Neuronal stem cell (in vitro differentiated cells): ENCODE results near the gene BICD1.

Source experiments
- DNase-seq: peaks from one replicate; pipeline ENCODE4 v3.0.0-alpha.2; 2013; ENCODE audit warnings: low spot score
- H2AFZ ChIP-seq: one replicate; pipeline ENCODE4 v1.6.1; 2013; ENCODE audit warnings: mild to moderate bottlenecking, low read length, inconsistent platforms
- H2AK5ac ChIP-seq: 2 replicates; pipeline ENCODE4 v1.6.1; 2013; ENCODE audit warnings: low read depth, mild to moderate bottlenecking, inconsistent platforms, low read length, moderate library complexity, mixed read lengths
- H2BK120ac ChIP-seq: 2 replicates; pipeline ENCODE4 v1.6.1; 2013; ENCODE audit warnings: low read depth, mild to moderate bottlenecking, inconsistent platforms, low read length, moderate library complexity, mixed read lengths
- H2BK12ac ChIP-seq: one replicate; pipeline ENCODE4 v1.6.1; 2013; ENCODE audit warnings: low read length, inconsistent platforms
- H2BK15ac ChIP-seq: 2 replicates; pipeline ENCODE4 v1.6.1; 2013; ENCODE audit warnings: mild to moderate bottlenecking, low read length, inconsistent platforms, mixed read lengths
- H2BK5ac ChIP-seq: one replicate; pipeline ENCODE4 v1.6.1; 2013; ENCODE audit warnings: inconsistent platforms, mild to moderate bottlenecking, low read length, moderate library complexity
- H3K14ac ChIP-seq: one replicate; pipeline ENCODE4 v1.6.1; 2013; ENCODE audit warnings: low read length, inconsistent platforms
- H3K18ac ChIP-seq: 2 replicates; pipeline ENCODE4 v1.6.1; 2013; ENCODE audit warnings: low read length, inconsistent platforms
- H3K23ac ChIP-seq: 2 replicates; pipeline ENCODE4 v1.6.1; 2013; ENCODE audit warnings: low read depth, mild to moderate bottlenecking, mixed read lengths, low read length, inconsistent platforms; ENCODE audit not compliant: poor library complexity
- H3K27ac ChIP-seq: replicated peaks from 3 replicates; pipeline ENCODE4 v1.5.1; 2013; ENCODE audit warnings: low read length, inconsistent platforms
- H3K27me3 ChIP-seq, 3 experiments: 2 replicates each; pipeline ENCODE4 v1.6.1; 2013; ENCODE audit warnings: low read length in 3 of 3, mild to moderate bottlenecking in 2 of 3, inconsistent platforms in 1 of 3, low read depth in 1 of 3, mixed read lengths in 1 of 3, moderate library complexity in 1 of 3; ENCODE audit not compliant: control insufficient read depth in 3 of 3, insufficient read depth in 3 of 3
- H3K36me3 ChIP-seq, 2 donors: replicated peaks in 1 of 2; 2 replicates each; pipeline ENCODE4 v1.6.1; 2013; ENCODE audit warnings: low read length in 2 of 2; ENCODE audit not compliant: control insufficient read depth in 2 of 2, insufficient read depth in 2 of 2
- H3K4ac ChIP-seq: 2 replicates; pipeline ENCODE4 v1.6.1; 2013; ENCODE audit warnings: inconsistent platforms, mild to moderate bottlenecking, low read length, moderate library complexity
- H3K4me1 ChIP-seq, 2 donors: 1 replicate in 1 of 2; 2 replicates in 1 of 2; pipeline ENCODE4 v1.6.1; 2013; ENCODE audit warnings: low read length in 2 of 2, low read depth in 1 of 2; ENCODE audit not compliant: control insufficient read depth in 2 of 2, insufficient read depth in 1 of 2
- H3K4me2 ChIP-seq: one replicate; pipeline ENCODE4 v1.6.1; 2013; ENCODE audit warnings: mild to moderate bottlenecking, low read length, inconsistent platforms; ENCODE audit not compliant: insufficient read depth, poor library complexity, severe bottlenecking
- H3K4me3 ChIP-seq, 2 donors: 2 replicates each; pipeline ENCODE4 v1.5.1; 2013; ENCODE audit warnings: low read length in 2 of 2, mild to moderate bottlenecking in 2 of 2, inconsistent platforms in 1 of 2, moderate library complexity in 1 of 2
- H3K79me1 ChIP-seq: one replicate; pipeline ENCODE4 v1.6.1; 2013; ENCODE audit warnings: low read depth, mild to moderate bottlenecking, inconsistent platforms, low read length, moderate library complexity
- H3K9ac ChIP-seq: one replicate; pipeline ENCODE4 v1.6.1; 2013; ENCODE audit warnings: mild to moderate bottlenecking, low read depth, low read length, inconsistent platforms; ENCODE audit not compliant: poor library complexity
- H3K9me3 ChIP-seq, 2 donors: replicated peaks in 1 of 2; 2 replicates each; pipeline versions ENCODE3 to v1.6.1; 2013; ENCODE audit warnings: low read length in 2 of 2, mild to moderate bottlenecking in 2 of 2, inconsistent platforms in 1 of 2, low read depth in 1 of 2, mixed read lengths in 1 of 2, moderate library complexity in 1 of 2; ENCODE audit not compliant: control insufficient read depth in 2 of 2, insufficient read depth in 1 of 2
- H4K8ac ChIP-seq: one replicate; pipeline ENCODE4 v1.6.1; 2013; ENCODE audit warnings: low read depth, mild to moderate bottlenecking, inconsistent platforms, low read length, moderate library complexity
- H4K91ac ChIP-seq: one replicate; pipeline ENCODE4 v1.6.1; 2013; ENCODE audit warnings: low read length, low read depth, mild to moderate bottlenecking, inconsistent platforms; ENCODE audit not compliant: poor library complexity
- WGBS, 2 donors: extraction: QIAGEN DNeasy Blood & Tissue Kit; methylation state at CpG; one replicate each; pipeline ENCODE4 v1.1.7; 2013; ENCODE audit warnings: missing lambda C conversion rate in 2 of 2, mixed read lengths in 1 of 2; ENCODE audit not compliant: insufficient read length in 2 of 2, insufficient replicate concordance in 1 of 2; ENCODE audit errors: extremely low coverage in 2 of 2; 5-methylcytosine and 5-hydroxymethylcytosine counted together

BICD1 gene

DNA sequence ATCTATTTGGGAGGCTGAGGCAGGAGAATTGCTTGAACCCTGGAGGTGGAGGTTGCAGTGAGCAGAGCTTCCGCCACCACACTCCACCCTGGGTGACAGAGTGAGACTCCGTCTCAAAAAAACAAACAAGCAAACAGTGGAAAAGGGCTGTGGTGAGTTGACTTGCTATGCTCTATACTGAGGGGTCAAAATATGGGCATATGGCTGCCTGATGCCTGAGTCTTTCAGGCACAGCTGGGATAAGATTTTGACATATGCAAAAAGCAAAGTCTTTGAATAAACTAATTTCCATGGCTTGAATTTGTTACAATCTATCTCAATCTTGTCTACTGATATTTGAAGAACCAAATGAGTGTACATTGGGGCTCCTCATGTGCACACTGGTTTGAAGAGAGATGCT is 40.4 kb upstream of the BICD1 start:
- H3K27me3 ChIP-seq, result peaks cover 0 to 3% (median 0%) of the 10 kb centered on the region in 3 experiments
- no peak for DNase-seq
- H3K79me1 ChIP-seq, result no peaks in the 10 kb centered on the region
- no CpG with 5 or more reads among the region's 2 CpGs for WGBS, 2 donors
- H4K91ac ChIP-seq, result no peak overlapping the region
- H2BK120ac ChIP-seq, result no peak overlapping the region
- no peak overlapping the region for H2AK5ac ChIP-seq
- H3K14ac ChIP-seq, result no peak overlapping the region
- no peaks in the 10 kb centered on the region for H3K36me3 ChIP-seq
- no peaks in the 10 kb centered on the region for H3K4me1 ChIP-seq
- H3K27ac ChIP-seq, result no peak overlapping the region
- no peak overlapping the region for H3K4me3 ChIP-seq
- H4K8ac ChIP-seq, result no peak overlapping the region
- no peak overlapping the region for H2BK12ac ChIP-seq
- no peak overlapping the region for H2AFZ ChIP-seq
- H3K9ac ChIP-seq, result no peak overlapping the region
- no peaks in the 10 kb centered on the region for H3K9me3 ChIP-seq
- no peak overlapping the region for H3K4me2 ChIP-seq
- no peak overlapping the region for H3K4ac ChIP-seq
- no peak overlapping the region for H2BK15ac ChIP-seq
- no peak overlapping the region for H3K18ac ChIP-seq
- no peak overlapping the region for H3K23ac ChIP-seq
- H2BK5ac ChIP-seq, result no peak overlapping the region

GRCh38 chr12:32069071-32069470 is 37.6 kb upstream of the BICD1 start:
- Histone ChIP-seq H3K27ac (no peak overlapping the region), H2BK120ac (no peak overlapping the region), H2BK12ac (no peak overlapping the region), H2BK5ac (no peak overlapping the region), H3K14ac (no peak overlapping the region), H3K23ac (no peak overlapping the region), H3K4ac (no peak overlapping the region), H4K8ac (no peak overlapping the region), H2AFZ (no peak overlapping the region), H3K4me1 (no peaks in the 10 kb centered on the region), H3K79me1 (no peaks in the 10 kb centered on the region), H3K4me3 (no peak overlapping the region), H3K18ac (no peak overlapping the region), H3K9me3 (peaks cover 2 to 5% of the 10 kb centered on the region in 2 donors), H3K9ac (no peak overlapping the region), H2AK5ac (no peak overlapping the region), H3K27me3 (peaks cover 0 to 3% (median 0%) of the 10 kb centered on the region in 3 experiments), H3K36me3 (no peaks in the 10 kb centered on the region), H2BK15ac (no peak overlapping the region), H4K91ac (no peak overlapping the region), H3K4me2 (no peak overlapping the region)
- no peak for DNase-seq
- no CpG with 5 or more reads among the region's 3 CpGs for WGBS, 2 donors

- H3K23ac ChIP-seq, result no peak overlapping the region
- H3K27me3 ChIP-seq, result peaks cover 0 to 3% (median 0%) of the 10 kb centered on the region in 3 experiments
- no peak overlapping the region for H2BK5ac ChIP-seq
- H3K4me3 ChIP-seq, result no peak overlapping the region
- H3K4me2 ChIP-seq, result no peak overlapping the region
- H3K79me1 ChIP-seq, result no peaks in the 10 kb centered on the region
- no peak overlapping the region for H3K14ac ChIP-seq
- H2AFZ ChIP-seq, result no peak overlapping the region
- H4K91ac ChIP-seq, result no peak overlapping the region
- peaks cover 4 to 5% of the 10 kb centered on the region in 2 donors for H3K9me3 ChIP-seq
- no peak overlapping the region for H2BK15ac ChIP-seq
- H3K4ac ChIP-seq, result no peak overlapping the region
- no peak overlapping the region for H3K18ac ChIP-seq
- H4K8ac ChIP-seq, result no peak overlapping the region
- WGBS, 2 donors, result no CpG with 5 or more reads among the region's 5 CpGs
- H3K36me3 ChIP-seq, result no peaks in the 10 kb centered on the region
- no peak overlapping the region for H2AK5ac ChIP-seq
- H3K9ac ChIP-seq, result no peak overlapping the region
- H3K4me1 ChIP-seq, result no peaks in the 10 kb centered on the region
- no peak overlapping the region for H2BK12ac ChIP-seq
- DNase-seq, result no peak
- no peak overlapping the region for H3K27ac ChIP-seq
- no peak overlapping the region for H2BK120ac ChIP-seq
Observed at GRCh38 chr12:32069731-32070130, 36.9 kb upstream of the BICD1 start.

DNA sequence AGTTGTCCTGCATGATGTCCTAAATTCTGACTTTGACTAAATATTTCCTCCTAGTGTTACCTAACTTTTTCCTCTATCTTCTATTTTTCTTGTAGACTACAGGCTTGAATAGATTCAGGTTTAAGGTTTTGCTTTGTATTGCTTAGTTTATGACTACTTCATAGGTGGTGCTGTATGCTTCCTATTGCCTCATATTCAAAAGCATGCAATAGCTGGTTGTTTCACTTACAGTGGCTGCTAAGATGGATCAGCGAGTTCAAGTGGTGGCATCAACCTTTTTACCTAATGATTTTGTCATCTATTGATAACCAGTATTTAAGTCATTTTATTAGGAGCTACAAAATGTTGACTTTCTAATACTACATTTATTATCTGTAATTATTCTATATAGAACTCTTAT is 36.3 kb upstream of the BICD1 start:
- Histone ChIP-seq H3K79me1 (no peaks in the 10 kb centered on the region), H2AK5ac (no peak overlapping the region), H2BK120ac (no peak overlapping the region), H3K36me3 (no peaks in the 10 kb centered on the region), H3K23ac (no peak overlapping the region), H3K27me3 (peaks cover 0 to under 1% (median 0%) of the 10 kb centered on the region in 3 experiments), H4K91ac (no peak overlapping the region), H2BK15ac (no peak overlapping the region), H3K9me3 (peaks cover 5% of the 10 kb centered on the region in 2 donors), H3K27ac (no peak overlapping the region), H2BK5ac (no peak overlapping the region), H2AFZ (no peak overlapping the region), H3K9ac (no peak overlapping the region), H4K8ac (no peak overlapping the region), H2BK12ac (no peak overlapping the region), H3K4me1 (no peaks in the 10 kb centered on the region), H3K4me3 (no peak overlapping the region), H3K4ac (no peak overlapping the region), H3K14ac (no peak overlapping the region), H3K18ac (no peak overlapping the region), H3K4me2 (no peak overlapping the region)
- no peak for DNase-seq
- no CpG with 5 or more reads among the region's 1 CpG for WGBS, 2 donors
